GM18867 (cell line): ENCODE data around the gene GMEB2.

Experiments
- ATAC-seq: cut with Tn5 transposase; IDR thresholded peaks from one replicate; pipeline ENCODE4 v1.9.1; 2021; ENCODE audit warnings: mild to moderate bottlenecking, moderate library complexity; ENCODE audit not compliant: unreplicated experiment

GMEB2 gene

GRCh38 chr20:63547725-63548480 lies 79.0 kb downstream of the GMEB2 start, which contains the start of gene SRMS:
Gene SRMS, minus strand, starts transcription at chr20:63547749. Its CDS starts 286 bp downstream, at chr20:63547463.
- no peak for ATAC-seq

GRCh38 chr20:63546956-63547724 lies 79.8 kb downstream of the GMEB2 start:
- no peak for ATAC-seq

- no peak for ATAC-seq
Observed at GRCh38 chr20:63546256-63546955, 80.5 kb downstream of the GMEB2 start.

- no peak for ATAC-seq
Observed at GRCh38 chr20:63545814-63546213, 81.1 kb downstream of the GMEB2 start.

GRCh38 chr20:63544958-63545516 lies 81.9 kb downstream of the GMEB2 start:
- no peak for ATAC-seq

GRCh38 chr20:63544241-63544957 lies 82.5 kb downstream of the GMEB2 start:
- ATAC-seq: no peak

- ATAC-seq: no peak
Observed at GRCh38 chr20:63543733-63544132, 83.2 kb downstream of the GMEB2 start.

- ATAC-seq: no peak
Observed at GRCh38 chr20:63543131-63543530, 83.8 kb downstream of the GMEB2 start.

GRCh38 chr20:63542696-63543095 lies 84.2 kb downstream of the GMEB2 start:
- no peak for ATAC-seq

- no peak for ATAC-seq
Observed at GRCh38 chr20:63542031-63542559, 84.8 kb downstream of the GMEB2 start.

- ATAC-seq: no peak
Observed at GRCh38 chr20:63541371-63541770, 85.5 kb downstream of the GMEB2 start.

GRCh38 chr20:63540417-63541186 lies 86.3 kb downstream of the GMEB2 start:
- no peak for ATAC-seq

GRCh38 chr20:63539441-63540370 lies 87.2 kb downstream of the GMEB2 start:
- no peak for ATAC-seq

- no peak for ATAC-seq
Observed at GRCh38 chr20:63539092-63539430, 87.8 kb downstream of the GMEB2 start.

GRCh38 chr20:63538204-63539091 lies 88.5 kb downstream of the GMEB2 start:
- no peak for ATAC-seq
